HepG2 (cell line): ENCODE measurements around the gene FAM120B. TPM values are rescaled to one million over a fixed set of nuclear protein-coding genes. Genes with fewer than 3 reads are reported as not detected.
A peak's percentile ranks its signal among the peaks of the same experiment; 100 is the strongest.

Experiments used
- CENPBD1 ChIP-seq: sonication (generic); formaldehyde crosslinking; IDR thresholded peaks from 2 replicates; pipeline ENCODE4 v1.8.0; 2022; ENCODE audit warnings: missing genetic modification reagents, low read depth, mild to moderate bottlenecking, borderline replicate concordance
- CENPX ChIP-seq: sonication (generic); formaldehyde crosslinking; IDR thresholded peaks from 2 replicates; pipeline ENCODE4 v1.9.0; 2021; ENCODE audit warnings: mild to moderate bottlenecking, missing genetic modification reagents, moderate library complexity
- CTCF ChIP-seq: sonication (generic); formaldehyde crosslinking; IDR thresholded peaks from 2 replicates; pipeline ENCODE4 v1.5.0; 2020; ENCODE audit warnings: mild to moderate bottlenecking, missing genetic modification reagents, moderate library complexity
- DR1 ChIP-seq: sonication (generic); formaldehyde crosslinking; IDR thresholded peaks from 2 replicates; pipeline ENCODE4 v1.8.0; 2021; ENCODE audit warnings: mild to moderate bottlenecking, missing genetic modification reagents, inconsistent platforms
- ETV5 ChIP-seq: IDR thresholded peaks from 2 replicates; pipeline ENCODE4 v1.6.1; 2018; ENCODE audit warnings: missing biosample characterization, missing genetic modification reagents, inconsistent platforms, borderline replicate concordance
- HNRNPUL1 ChIP-seq: fragments of 200-400 bp; formaldehyde crosslinking; IDR thresholded peaks from 2 replicates; pipeline ENCODE4 v1.6.1; 2017; ENCODE audit warnings: low read depth, mild to moderate bottlenecking, low read length, moderate library complexity
- ISL2 ChIP-seq: sonication (generic); formaldehyde crosslinking; IDR thresholded peaks from 2 replicates; pipeline ENCODE4 v1.5.0; 2020; ENCODE audit warnings: missing genetic modification reagents
- KAT8 ChIP-seq: IDR thresholded peaks from 2 replicates; pipeline ENCODE4 v1.6.1; 2016; ENCODE audit warnings: missing genetic modification reagents, missing compliant biosample characterization
- LRRFIP1 ChIP-seq: sonication (generic); formaldehyde crosslinking; conservative IDR thresholded peaks from 2 replicates; pipeline ENCODE4 v1.4.0; 2020; ENCODE audit warnings: missing genetic modification reagents
- NCOA1 ChIP-seq: sonication (generic); formaldehyde crosslinking; IDR thresholded peaks from 2 replicates; pipeline ENCODE4 v1.9.0; 2021; ENCODE audit warnings: missing genetic modification reagents
- NFATC3 ChIP-seq: sonication (generic); formaldehyde crosslinking; IDR thresholded peaks from 2 replicates; pipeline ENCODE4 v1.5.1; 2020; ENCODE audit warnings: mild to moderate bottlenecking, missing genetic modification reagents
- NFIC ChIP-seq: IDR thresholded peaks from 2 replicates; pipeline ENCODE4 v1.6.1; 2012; ENCODE audit warnings: mild to moderate bottlenecking, low read length, inconsistent platforms
- RCOR2 ChIP-seq: IDR thresholded peaks from 2 replicates; pipeline ENCODE4 v1.6.1; 2016; ENCODE audit warnings: missing biosample characterization, missing genetic modification reagents
- RFX3 ChIP-seq: IDR thresholded peaks from 2 replicates; pipeline ENCODE4 v1.6.1; 2016; ENCODE audit warnings: missing biosample characterization, missing genetic modification reagents
- SMYD3 ChIP-seq: sonication (generic); formaldehyde crosslinking; IDR thresholded peaks from 2 replicates; pipeline ENCODE4 v1.8.1; 2023; ENCODE audit warnings: mild to moderate bottlenecking, missing genetic modification reagents
- TCF7L2 ChIP-seq: IDR thresholded peaks from 2 replicates; pipeline ENCODE4 v1.6.1; 2011; ENCODE audit warnings: mild to moderate bottlenecking, low read depth, low read length, moderate library complexity
- TOE1 ChIP-seq: sonication (generic); formaldehyde crosslinking; IDR thresholded peaks from 2 replicates; pipeline ENCODE4 v1.4.0; 2020; ENCODE audit warnings: mild to moderate bottlenecking, missing genetic modification reagents
- XBP1 ChIP-seq: sonication (generic); formaldehyde crosslinking; IDR thresholded peaks from 2 replicates; pipeline ENCODE4 v1.5.0; 2020; ENCODE audit warnings: missing genetic modification reagents
- ZBTB14 ChIP-seq: sonication (generic); formaldehyde crosslinking; IDR thresholded peaks from 2 replicates; pipeline ENCODE4 v1.4.0; 2020; ENCODE audit warnings: missing genetic modification reagents
- ZBTB20 ChIP-seq: sonication (generic); formaldehyde crosslinking; IDR thresholded peaks from 2 replicates; pipeline ENCODE4 v1.8.1; 2023; ENCODE audit warnings: missing genetic modification reagents, low read depth, mild to moderate bottlenecking, borderline replicate concordance
- ZBTB7A ChIP-seq: sonication (generic); formaldehyde crosslinking; IDR thresholded peaks from 2 replicates; pipeline ENCODE4 v1.8.0; 2022; ENCODE audit warnings: mild to moderate bottlenecking, missing genetic modification reagents
- ZNF260 ChIP-seq: sonication (generic); formaldehyde crosslinking; IDR thresholded peaks from 2 replicates; pipeline ENCODE4 v1.4.0; 2020; ENCODE audit warnings: missing genetic modification reagents, low read depth, mild to moderate bottlenecking, borderline replicate concordance
- ZNF496 ChIP-seq: sonication (generic); formaldehyde crosslinking; IDR thresholded peaks from 2 replicates; pipeline ENCODE4 v1.8.1; 2023; ENCODE audit warnings: mild to moderate bottlenecking, moderate library complexity, missing genetic modification reagents; ENCODE audit not compliant: insufficient replicate concordance
- ZNF644 ChIP-seq: IDR thresholded peaks from 2 replicates; pipeline ENCODE4 v1.6.1; 2016; ENCODE audit warnings: low read depth
- ZNF839 ChIP-seq: sonication (generic); formaldehyde crosslinking; IDR thresholded peaks from 2 replicates; pipeline ENCODE4 v1.4.0; 2020; ENCODE audit warnings: missing genetic modification reagents, mild to moderate bottlenecking, borderline replicate concordance
- ZNF891 ChIP-seq: sonication (generic); formaldehyde crosslinking; IDR thresholded peaks from 2 replicates; pipeline ENCODE4 v1.5.0; 2020; ENCODE audit warnings: mild to moderate bottlenecking, missing genetic modification reagents
- polyA plus RNA-seq, 8 experiments: library from polyadenylated mRNA; depleted of rRNA in 3 of 8; stranded (reverse) in 7 of 8; unstranded in 1 of 8; fragments of >200 nt; fragmentation: Illumina TruSeq in 4 of 8; extraction: Trizol in 4 of 8; gene quantifications; 2 replicates each; pipeline versions ENCODE4 v1.2.1 to v1.2.3, GENCODE V29; 2011 to 2016; ENCODE audit warnings: low read depth in 4 of 8, missing spikeins in 1 of 8, mixed read lengths in 1 of 8; ENCODE audit not compliant: insufficient read depth in 1 of 8
- total RNA-seq, 5 experiments: library from RNA; depleted of rRNA; stranded (reverse); fragments of >200 nt; fragmentation: Illumina TruSeq; extraction: Trizol; gene quantifications; 2 replicates each; pipeline ENCODE4 v1.2.3, GENCODE V29; 2016; ENCODE audit warnings: low read depth in 1 of 5

The FAM120B gene
- total and polyA plus RNA-seq, 2 of the 13 experiments (the other 11 are each of a cell fraction or from before 2014, with no cell fraction given), result 9.2 to 10.7 TPM

- TF ChIP-seq NCOA1 (CRISPR knock-in tag) (peak; percentile 79; the same call in 1 of the 2 replicates), CENPBD1 (CRISPR knock-in tag) (no peak), RCOR2 (CRISPR knock-in tag) (no peak), NFATC3 (CRISPR knock-in tag) (no peak), ISL2 (CRISPR knock-in tag) (no peak), TOE1 (CRISPR knock-in tag) (no peak), NFIC (no peak), KAT8 (CRISPR knock-in tag) (no peak), RFX3 (CRISPR knock-in tag) (no peak), LRRFIP1 (CRISPR knock-in tag) (no peak), DR1 (CRISPR knock-in tag) (no peak; the same call in 1 of the 2 replicates), ZNF496 (no peak), ZNF260 (CRISPR knock-in tag) (no peak), HNRNPUL1 (no peak), ZBTB14 (CRISPR knock-in tag) (no peak), SMYD3 (no peak), CTCF (0 out of 2 replicates have a peak, but pooled peaks have one; percentile 2), ETV5 (CRISPR knock-in tag) (no peak), ZNF644 (no peak), CENPX (CRISPR knock-in tag) (no peak), ZBTB7A (CRISPR knock-in tag) (no peak), ZBTB20 (CRISPR knock-in tag) (no peak), XBP1 (CRISPR knock-in tag) (no peak), ZNF891 (CRISPR knock-in tag) (no peak), ZNF839 (CRISPR knock-in tag) (no peak; the same call in 1 of the 2 replicates), TCF7L2 (no peak)
These were observed 10.8 kb upstream of the FAM120B start (continued) for GRCh38 chr6:170295510-170296422.
